GM23338 (cell line): ENCODE results near the gene MPP1. TPM values are rescaled to one million over a fixed set of nuclear protein-coding genes. Genes with fewer than 3 reads are reported as not detected.

ENCODE experiments used
- ATAC-seq: fragments of 200-7000 bp; cut with Tn5 transposase; 3 replicates; pipeline ENCODE4 v1.9.1; 2020
- DNase-seq: peaks from one replicate; pipeline ENCODE4 v3.0.0-alpha.2; 2015; ENCODE audit warnings: low spot score
- H2AFZ ChIP-seq: fragments of 200-600 bp; sonication (generic); 2 replicates; pipeline ENCODE4 v1.8.0; 2016; ENCODE audit warnings: antibody characterized with exemption, mild to moderate bottlenecking, moderate library complexity
- H3F3A ChIP-seq: fragments of 200-600 bp; sonication (generic); replicated peaks from 2 replicates; pipeline ENCODE4 v1.8.0; 2017; ENCODE audit warnings: antibody characterized with exemption, mixed run types, low read depth
- H3K27ac ChIP-seq: fragments of 200-600 bp; sonication (generic); 2 replicates; pipeline ENCODE4 v1.6.1; 2016; ENCODE audit warnings: low read depth
- H3K27me3 ChIP-seq: fragments of 200-600 bp; sonication (generic); 2 replicates; pipeline ENCODE4 v1.8.0; 2016; ENCODE audit warnings: mild to moderate bottlenecking, mixed run types, moderate library complexity; ENCODE audit not compliant: insufficient read depth
- H3K36me3 ChIP-seq: fragments of 200-600 bp; sonication (generic); 2 replicates; pipeline ENCODE4 v1.8.0; 2016; ENCODE audit warnings: mild to moderate bottlenecking; ENCODE audit not compliant: insufficient read depth
- H3K4me1 ChIP-seq: fragments of 200-600 bp; sonication (generic); 2 replicates; pipeline ENCODE4 v1.8.0; 2016; ENCODE audit warnings: mild to moderate bottlenecking, moderate library complexity; ENCODE audit not compliant: insufficient read depth
- H3K4me2 ChIP-seq: fragments of 200-600 bp; sonication (generic); 2 replicates; pipeline ENCODE4 v1.7.1; 2017; ENCODE audit warnings: mixed run types
- H3K4me3 ChIP-seq: fragments of 200-600 bp; sonication (generic); 2 replicates; pipeline ENCODE4 v1.6.1; 2016; ENCODE audit warnings: mixed run types
- H3K79me2 ChIP-seq: fragments of 200-600 bp; sonication (generic); replicated peaks from 2 replicates; pipeline ENCODE4 v1.8.0; 2017; ENCODE audit warnings: mild to moderate bottlenecking; ENCODE audit not compliant: insufficient read depth
- H3K9me2 ChIP-seq: fragments of 200-600 bp; sonication (generic); 2 replicates; pipeline ENCODE4 v1.8.0; 2017; ENCODE audit not compliant: insufficient read depth
- H4K20me1 ChIP-seq: fragments of 200-600 bp; sonication (generic); replicated peaks from 2 replicates; pipeline ENCODE4 v1.8.0; 2017; ENCODE audit warnings: mild to moderate bottlenecking; ENCODE audit not compliant: insufficient read depth
- H3K27ac Mint-ChIP-seq: 2 replicates; pipeline ENCODE4 v1.8.0; 2020; ENCODE audit warnings: inconsistent platforms, mild to moderate bottlenecking, moderate library complexity, mixed read lengths
- H3K27me3 Mint-ChIP-seq: 3 replicates; pipeline ENCODE4 v1.8.0; 2022; ENCODE audit warnings: low read depth, mild to moderate bottlenecking, moderate library complexity, mixed read lengths, inconsistent platforms; ENCODE audit not compliant: insufficient read depth, poor library complexity
- H3K36me3 Mint-ChIP-seq: 3 replicates; pipeline ENCODE4 v1.8.0; 2021; ENCODE audit warnings: low read depth, mild to moderate bottlenecking, inconsistent platforms, moderate library complexity, mixed read lengths
- H3K4me1 Mint-ChIP-seq: 3 replicates; pipeline ENCODE4 v1.8.0; 2020; ENCODE audit warnings: mild to moderate bottlenecking, inconsistent platforms, mixed read lengths
- H3K4me3 Mint-ChIP-seq: 3 replicates; pipeline ENCODE4 v1.8.0; 2021; ENCODE audit warnings: moderate library complexity, mild to moderate bottlenecking, inconsistent platforms, mixed read lengths
- H3K9me3 Mint-ChIP-seq: 3 replicates; pipeline ENCODE4 v1.8.0; 2020; ENCODE audit warnings: moderate library complexity, mild to moderate bottlenecking, inconsistent platforms, mixed read lengths
- EZH2 ChIP-seq: fragments of 200-600 bp; sonication (generic); IDR thresholded peaks from one replicate; pipeline ENCODE4 v1.8.0; 2017; ENCODE audit warnings: antibody characterized with exemption, mild to moderate bottlenecking, low read depth; ENCODE audit not compliant: unreplicated experiment
- JUNB ChIP-seq: IDR thresholded peaks from one replicate; pipeline ENCODE4 v1.6.1; 2016; ENCODE audit warnings: antibody characterized with exemption; ENCODE audit not compliant: unreplicated experiment
- NANOG ChIP-seq: IDR thresholded peaks from 2 replicates; pipeline ENCODE4 v1.6.1; 2016; ENCODE audit warnings: antibody characterized with exemption, borderline replicate concordance
- POLR2AphosphoS5 ChIP-seq: IDR thresholded peaks from 2 replicates; pipeline ENCODE4 v1.6.1; 2016; ENCODE audit warnings: antibody characterized with exemption, low read depth
- STAT1 ChIP-seq: IDR thresholded peaks from one replicate; pipeline ENCODE4 v1.6.1; 2016; ENCODE audit warnings: antibody characterized with exemption; ENCODE audit not compliant: unreplicated experiment
- ZNF114 ChIP-seq: fragments of 250-450 bp; sonication (Bioruptor Pico); IDR thresholded peaks from 2 replicates; pipeline ENCODE4 v1.5.0; 2020; ENCODE audit warnings: mild to moderate bottlenecking, moderate library complexity
- ZNF331 ChIP-seq: fragments of 250-450 bp; sonication (Bioruptor Pico); IDR thresholded peaks from 2 replicates; pipeline ENCODE4 v1.5.0; 2020; ENCODE audit warnings: low read depth, mild to moderate bottlenecking, moderate library complexity
- polyA plus RNA-seq: library from polyadenylated mRNA; unstranded; fragments of >200 nt; fragmentation: Nextera tagmentation; extraction: Ambion mirVana; gene quantifications from 2 replicates; pipeline ENCODE4 v1.2.1, GENCODE V29; 2016
- total RNA-seq: library from RNA; depleted of rRNA; stranded (reverse); fragments of >200 nt; shearing (Covaris generic); gene quantifications from 2 replicates; pipeline ENCODE4 v1.2.3, GENCODE V29; 2014
- TF ChIP-seq, protein P1 (sequence below): IDR thresholded peaks from one replicate; pipeline ENCODE4 v1.6.1; 2018; ENCODE audit warnings: antibody characterized with exemption; ENCODE audit not compliant: unreplicated experiment
- TF ChIP-seq, protein P2 (sequence below), 2 experiments: fragments of 200-600 bp in 1 of 2; sonication (generic) in 1 of 2; conservative IDR thresholded peaks; 2 replicates each; pipeline versions ENCODE4 v1.5.1 to v1.6.1; 2016 to 2017; ENCODE audit warnings: antibody characterized with exemption in 2 of 2, low read depth in 2 of 2, mild to moderate bottlenecking in 2 of 2, moderate library complexity in 1 of 2
- TF ChIP-seq, protein P3 (sequence below): IDR thresholded peaks from 2 replicates; pipeline ENCODE4 v1.6.1; 2016; ENCODE audit warnings: antibody characterized with exemption
- TF ChIP-seq, protein P4 (sequence below): fragments of 250-450 bp; sonication (Bioruptor Pico); IDR thresholded peaks from 2 replicates; pipeline ENCODE4 v1.5.0; 2020; ENCODE audit warnings: mild to moderate bottlenecking, moderate library complexity

The MPP1 gene
- total and polyA plus RNA-seq, 2 experiments from 2014 or later: 18.7 to 27.2 TPM

DNA sequence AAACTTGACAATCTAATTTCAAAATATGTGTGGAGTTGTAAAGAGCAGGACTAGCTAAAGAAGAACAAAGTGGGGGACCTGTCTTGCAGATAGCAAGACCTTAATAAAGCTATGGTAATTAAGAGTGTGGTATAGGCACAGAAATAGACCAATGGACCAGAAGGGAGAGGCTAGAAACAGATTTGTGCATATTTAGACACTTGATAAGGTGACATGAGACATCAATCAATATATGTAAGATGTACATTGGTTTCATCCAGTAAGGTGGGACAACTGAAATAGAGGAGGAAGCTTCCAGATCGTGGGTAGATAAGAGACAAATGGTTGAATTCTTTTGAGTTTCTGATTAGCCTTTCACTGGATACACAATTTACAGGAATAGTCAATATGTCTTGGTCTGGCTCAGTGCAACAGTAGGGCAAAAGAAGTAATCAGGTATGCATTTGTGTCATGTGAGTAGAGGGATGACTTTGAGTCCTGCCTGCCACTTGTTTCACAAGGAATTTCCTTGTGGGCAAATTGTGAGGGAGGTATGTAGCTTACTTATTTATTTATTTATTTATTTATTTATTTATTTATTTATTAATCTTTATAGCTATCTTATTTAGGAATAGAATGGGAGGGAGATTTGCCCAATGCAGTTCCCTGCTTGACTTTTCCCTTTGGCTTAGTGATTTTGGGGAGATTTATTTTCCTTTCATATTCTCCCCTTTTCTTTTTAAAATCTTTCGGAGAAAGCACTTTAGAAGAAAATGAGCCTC is 7.2 kb upstream of the MPP1 start (continued):
- no peak for TF ChIP-seq STAT1

DNA sequence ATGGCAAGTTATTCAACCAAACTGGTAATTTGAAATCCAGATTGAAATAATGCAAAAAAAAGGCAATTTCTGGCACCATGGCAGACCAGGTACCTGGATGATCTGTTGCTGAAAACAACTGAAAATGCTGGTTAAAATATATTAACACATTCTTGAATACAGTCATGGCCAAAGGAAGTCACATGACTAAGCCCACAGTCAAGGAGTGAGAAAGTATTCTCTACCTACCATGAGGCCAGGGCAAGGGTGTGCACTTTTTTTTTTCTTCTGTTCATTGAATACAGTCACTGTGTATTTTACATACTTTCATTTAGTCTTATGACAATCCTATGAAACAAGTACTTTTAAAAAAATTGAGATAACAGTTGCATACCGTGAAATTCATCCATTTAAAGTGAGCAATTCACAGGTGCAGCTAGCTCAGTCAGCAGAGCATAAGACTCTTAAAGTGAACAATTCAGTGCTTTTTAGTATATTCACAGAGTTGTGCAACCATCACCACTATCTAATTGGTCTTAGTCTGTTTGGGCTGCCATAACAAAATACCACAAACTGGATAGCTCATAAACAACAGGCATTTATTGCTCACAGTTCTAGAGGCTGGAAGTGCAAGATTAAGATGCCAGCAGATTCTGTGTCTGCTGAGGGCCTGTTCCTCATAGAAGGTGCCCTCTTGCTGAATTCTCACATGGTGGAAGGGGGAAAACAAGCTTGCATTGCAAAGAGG is 4.8 kb upstream of the MPP1 start:
- DNase-seq (no peak), ATAC-seq (no peak)
- H3K4me1 ChIP-seq: peaks cover 35% of the 10 kb centered on the region
- no peaks in the 10 kb centered on the region for H3F3A ChIP-seq
- no peaks in the 10 kb centered on the region for H3K27me3 ChIP-seq
- peaks cover 21% of the 10 kb centered on the region for H3K4me1 Mint-ChIP-seq
- H3K36me3 Mint-ChIP-seq: peaks cover 12% of the 10 kb centered on the region; the same call in 2 of the 3 replicates
- H3K36me3 ChIP-seq: no peaks in the 10 kb centered on the region
- no peak overlapping the region for H3K27ac ChIP-seq
- no peak overlapping the region for H3K4me3 Mint-ChIP-seq
- H4K20me1 ChIP-seq: no peaks in the 10 kb centered on the region
- TF ChIP-seq JUNB: no peak
- no peak for TF ChIP-seq ZNF114 (CRISPR knock-in tag)
- no peak for TF ChIP-seq EZH2
- no peak for TF ChIP-seq ZNF331
- TF ChIP-seq NANOG: no peak
- TF ChIP-seq, protein P1, sequence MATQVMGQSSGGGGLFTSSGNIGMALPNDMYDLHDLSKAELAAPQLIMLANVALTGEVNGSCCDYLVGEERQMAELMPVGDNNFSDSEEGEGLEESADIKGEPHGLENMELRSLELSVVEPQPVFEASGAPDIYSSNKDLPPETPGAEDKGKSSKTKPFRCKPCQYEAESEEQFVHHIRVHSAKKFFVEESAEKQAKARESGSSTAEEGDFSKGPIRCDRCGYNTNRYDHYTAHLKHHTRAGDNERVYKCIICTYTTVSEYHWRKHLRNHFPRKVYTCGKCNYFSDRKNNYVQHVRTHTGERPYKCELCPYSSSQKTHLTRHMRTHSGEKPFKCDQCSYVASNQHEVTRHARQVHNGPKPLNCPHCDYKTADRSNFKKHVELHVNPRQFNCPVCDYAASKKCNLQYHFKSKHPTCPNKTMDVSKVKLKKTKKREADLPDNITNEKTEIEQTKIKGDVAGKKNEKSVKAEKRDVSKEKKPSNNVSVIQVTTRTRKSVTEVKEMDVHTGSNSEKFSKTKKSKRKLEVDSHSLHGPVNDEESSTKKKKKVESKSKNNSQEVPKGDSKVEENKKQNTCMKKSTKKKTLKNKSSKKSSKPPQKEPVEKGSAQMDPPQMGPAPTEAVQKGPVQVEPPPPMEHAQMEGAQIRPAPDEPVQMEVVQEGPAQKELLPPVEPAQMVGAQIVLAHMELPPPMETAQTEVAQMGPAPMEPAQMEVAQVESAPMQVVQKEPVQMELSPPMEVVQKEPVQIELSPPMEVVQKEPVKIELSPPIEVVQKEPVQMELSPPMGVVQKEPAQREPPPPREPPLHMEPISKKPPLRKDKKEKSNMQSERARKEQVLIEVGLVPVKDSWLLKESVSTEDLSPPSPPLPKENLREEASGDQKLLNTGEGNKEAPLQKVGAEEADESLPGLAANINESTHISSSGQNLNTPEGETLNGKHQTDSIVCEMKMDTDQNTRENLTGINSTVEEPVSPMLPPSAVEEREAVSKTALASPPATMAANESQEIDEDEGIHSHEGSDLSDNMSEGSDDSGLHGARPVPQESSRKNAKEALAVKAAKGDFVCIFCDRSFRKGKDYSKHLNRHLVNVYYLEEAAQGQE: no peak
- no peak for TF ChIP-seq STAT1
- TF ChIP-seq, protein P2, sequence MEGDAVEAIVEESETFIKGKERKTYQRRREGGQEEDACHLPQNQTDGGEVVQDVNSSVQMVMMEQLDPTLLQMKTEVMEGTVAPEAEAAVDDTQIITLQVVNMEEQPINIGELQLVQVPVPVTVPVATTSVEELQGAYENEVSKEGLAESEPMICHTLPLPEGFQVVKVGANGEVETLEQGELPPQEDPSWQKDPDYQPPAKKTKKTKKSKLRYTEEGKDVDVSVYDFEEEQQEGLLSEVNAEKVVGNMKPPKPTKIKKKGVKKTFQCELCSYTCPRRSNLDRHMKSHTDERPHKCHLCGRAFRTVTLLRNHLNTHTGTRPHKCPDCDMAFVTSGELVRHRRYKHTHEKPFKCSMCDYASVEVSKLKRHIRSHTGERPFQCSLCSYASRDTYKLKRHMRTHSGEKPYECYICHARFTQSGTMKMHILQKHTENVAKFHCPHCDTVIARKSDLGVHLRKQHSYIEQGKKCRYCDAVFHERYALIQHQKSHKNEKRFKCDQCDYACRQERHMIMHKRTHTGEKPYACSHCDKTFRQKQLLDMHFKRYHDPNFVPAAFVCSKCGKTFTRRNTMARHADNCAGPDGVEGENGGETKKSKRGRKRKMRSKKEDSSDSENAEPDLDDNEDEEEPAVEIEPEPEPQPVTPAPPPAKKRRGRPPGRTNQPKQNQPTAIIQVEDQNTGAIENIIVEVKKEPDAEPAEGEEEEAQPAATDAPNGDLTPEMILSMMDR (conservative IDR thresholded peaks at IDR 0.05; ENCODE audit: low read depth in 2 of 2): no peak
- TF ChIP-seq POLR2AphosphoS5: no peak
- TF ChIP-seq, protein P3, sequence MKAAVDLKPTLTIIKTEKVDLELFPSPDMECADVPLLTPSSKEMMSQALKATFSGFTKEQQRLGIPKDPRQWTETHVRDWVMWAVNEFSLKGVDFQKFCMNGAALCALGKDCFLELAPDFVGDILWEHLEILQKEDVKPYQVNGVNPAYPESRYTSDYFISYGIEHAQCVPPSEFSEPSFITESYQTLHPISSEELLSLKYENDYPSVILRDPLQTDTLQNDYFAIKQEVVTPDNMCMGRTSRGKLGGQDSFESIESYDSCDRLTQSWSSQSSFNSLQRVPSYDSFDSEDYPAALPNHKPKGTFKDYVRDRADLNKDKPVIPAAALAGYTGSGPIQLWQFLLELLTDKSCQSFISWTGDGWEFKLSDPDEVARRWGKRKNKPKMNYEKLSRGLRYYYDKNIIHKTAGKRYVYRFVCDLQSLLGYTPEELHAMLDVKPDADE: no peak
- TF ChIP-seq, protein P4, sequence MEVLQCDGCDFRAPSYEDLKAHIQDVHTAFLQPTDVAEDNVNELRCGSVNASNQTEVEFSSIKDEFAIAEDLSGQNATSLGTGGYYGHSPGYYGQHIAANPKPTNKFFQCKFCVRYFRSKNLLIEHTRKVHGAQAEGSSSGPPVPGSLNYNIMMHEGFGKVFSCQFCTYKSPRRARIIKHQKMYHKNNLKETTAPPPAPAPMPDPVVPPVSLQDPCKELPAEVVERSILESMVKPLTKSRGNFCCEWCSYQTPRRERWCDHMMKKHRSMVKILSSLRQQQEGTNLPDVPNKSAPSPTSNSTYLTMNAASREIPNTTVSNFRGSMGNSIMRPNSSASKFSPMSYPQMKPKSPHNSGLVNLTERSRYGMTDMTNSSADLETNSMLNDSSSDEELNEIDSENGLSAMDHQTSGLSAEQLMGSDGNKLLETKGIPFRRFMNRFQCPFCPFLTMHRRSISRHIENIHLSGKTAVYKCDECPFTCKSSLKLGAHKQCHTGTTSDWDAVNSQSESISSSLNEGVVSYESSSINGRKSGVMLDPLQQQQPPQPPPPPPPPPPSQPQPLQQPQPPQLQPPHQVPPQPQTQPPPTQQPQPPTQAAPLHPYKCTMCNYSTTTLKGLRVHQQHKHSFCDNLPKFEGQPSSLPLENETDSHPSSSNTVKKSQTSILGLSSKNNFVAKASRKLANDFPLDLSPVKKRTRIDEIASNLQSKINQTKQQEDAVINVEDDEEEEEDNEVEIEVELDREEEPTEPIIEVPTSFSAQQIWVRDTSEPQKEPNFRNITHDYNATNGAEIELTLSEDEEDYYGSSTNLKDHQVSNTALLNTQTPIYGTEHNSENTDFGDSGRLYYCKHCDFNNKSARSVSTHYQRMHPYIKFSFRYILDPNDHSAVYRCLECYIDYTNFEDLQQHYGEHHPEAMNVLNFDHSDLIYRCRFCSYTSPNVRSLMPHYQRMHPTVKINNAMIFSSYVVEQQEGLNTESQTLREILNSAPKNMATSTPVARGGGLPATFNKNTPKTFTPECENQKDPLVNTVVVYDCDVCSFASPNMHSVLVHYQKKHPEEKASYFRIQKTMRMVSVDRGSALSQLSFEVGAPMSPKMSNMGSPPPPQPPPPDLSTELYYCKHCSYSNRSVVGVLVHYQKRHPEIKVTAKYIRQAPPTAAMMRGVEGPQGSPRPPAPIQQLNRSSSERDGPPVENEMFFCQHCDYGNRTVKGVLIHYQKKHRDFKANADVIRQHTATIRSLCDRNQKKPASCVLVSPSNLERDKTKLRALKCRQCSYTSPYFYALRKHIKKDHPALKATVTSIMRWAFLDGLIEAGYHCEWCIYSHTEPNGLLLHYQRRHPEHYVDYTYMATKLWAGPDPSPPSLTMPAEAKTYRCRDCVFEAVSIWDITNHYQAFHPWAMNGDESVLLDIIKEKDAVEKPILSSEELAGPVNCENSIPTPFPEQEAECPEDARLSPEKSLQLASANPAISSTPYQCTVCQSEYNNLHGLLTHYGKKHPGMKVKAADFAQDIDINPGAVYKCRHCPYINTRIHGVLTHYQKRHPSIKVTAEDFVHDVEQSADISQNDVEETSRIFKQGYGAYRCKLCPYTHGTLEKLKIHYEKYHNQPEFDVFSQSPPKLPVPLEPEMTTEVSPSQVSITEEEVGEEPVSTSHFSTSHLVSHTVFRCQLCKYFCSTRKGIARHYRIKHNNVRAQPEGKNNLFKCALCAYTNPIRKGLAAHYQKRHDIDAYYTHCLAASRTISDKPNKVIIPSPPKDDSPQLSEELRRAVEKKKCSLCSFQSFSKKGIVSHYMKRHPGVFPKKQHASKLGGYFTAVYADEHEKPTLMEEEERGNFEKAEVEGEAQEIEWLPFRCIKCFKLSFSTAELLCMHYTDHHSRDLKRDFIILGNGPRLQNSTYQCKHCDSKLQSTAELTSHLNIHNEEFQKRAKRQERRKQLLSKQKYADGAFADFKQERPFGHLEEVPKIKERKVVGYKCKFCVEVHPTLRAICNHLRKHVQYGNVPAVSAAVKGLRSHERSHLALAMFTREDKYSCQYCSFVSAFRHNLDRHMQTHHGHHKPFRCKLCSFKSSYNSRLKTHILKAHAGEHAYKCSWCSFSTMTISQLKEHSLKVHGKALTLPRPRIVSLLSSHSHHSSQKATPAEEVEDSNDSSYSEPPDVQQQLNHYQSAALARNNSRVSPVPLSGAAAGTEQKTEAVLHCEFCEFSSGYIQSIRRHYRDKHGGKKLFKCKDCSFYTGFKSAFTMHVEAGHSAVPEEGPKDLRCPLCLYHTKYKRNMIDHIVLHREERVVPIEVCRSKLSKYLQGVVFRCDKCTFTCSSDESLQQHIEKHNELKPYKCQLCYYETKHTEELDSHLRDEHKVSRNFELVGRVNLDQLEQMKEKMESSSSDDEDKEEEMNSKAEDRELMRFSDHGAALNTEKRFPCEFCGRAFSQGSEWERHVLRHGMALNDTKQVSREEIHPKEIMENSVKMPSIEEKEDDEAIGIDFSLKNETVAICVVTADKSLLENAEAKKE (CRISPR knock-in tag): no peak
- H3K9me3 Mint-ChIP-seq: peaks cover 22% of the 10 kb centered on the region; the same call in 2 of the 3 replicates
- H3K27me3 Mint-ChIP-seq: no peaks in the 10 kb centered on the region
- no peak overlapping the region for H2AFZ ChIP-seq
- no peaks in the 10 kb centered on the region for H3K79me2 ChIP-seq
- no peak overlapping the region for H3K4me3 ChIP-seq
- no peak overlapping the region for H3K27ac Mint-ChIP-seq
- H3K4me2 ChIP-seq: no peak overlapping the region
- H3K9me2 ChIP-seq: no peaks in the 10 kb centered on the region
